ENCODE measurements around the gene SPPL2B. TPM values are rescaled to one million over a fixed set of nuclear protein-coding genes. Genes with fewer than 3 reads are reported as not detected.

SPPL2B gene
- total and polyA plus RNA-seq, 12 donors = 17.8 to 69.7 (median 21.2) TPM

- Histone ChIP-seq H3K27me3 (no peaks in the 10 kb centered on the region), H3K36me3 (peaks cover 0 to 52% (median 17%) of the 10 kb centered on the region in 9 donors), H3K4me3 (no peak overlapping the region), H3K27ac (no peak overlapping the region), H3K9me3 (no peaks in the 10 kb centered on the region), H3K4me1 (peaks cover 3 to 14% (median 4%) of the 10 kb centered on the region in 9 donors)
- no peak for DNase-seq
- no peak for TF ChIP-seq CTCF (IDR thresholded peaks at IDR 0.05)
- ATAC-seq = peak in 2 of 8 donors; percentile 27 to 32
- 81 to 83% methylated on average over 18 to 19 of the region's 19 CpGs for WGBS, 2 donors
- intact Hi-C loops (cut with DNase I) = no loop called here
Measured at GRCh38 chr19:2337329-2337707, 8.8 kb downstream of the SPPL2B start.

GRCh38 chr19:2338055-2338615, 9.7 kb downstream of the SPPL2B start:
- Histone ChIP-seq H3K36me3 (peaks cover 0 to 60% (median 17%) of the 10 kb centered on the region in 9 donors), H3K27ac (no peak overlapping the region), H3K9me3 (no peaks in the 10 kb centered on the region), H3K4me1 (peaks cover 0 to 10% (median 0%) of the 10 kb centered on the region in 9 donors), H3K27me3 (no peaks in the 10 kb centered on the region), H3K4me3 (no peak overlapping the region)
- DNase-seq (no peak), ATAC-seq (no peak)
- intact Hi-C loops (cut with DNase I) = no loop called here
- WGBS, 2 donors = 95 to 96% methylated on average over 21 of the region's 21 CpGs
- TF ChIP-seq CTCF (IDR thresholded peaks at IDR 0.05) = no peak

- Histone ChIP-seq H3K4me1 (peaks cover 0 to under 1% (median 0%) of the 10 kb centered on the region in 9 donors), H3K4me3 (no peak overlapping the region), H3K27me3 (no peaks in the 10 kb centered on the region), H3K9me3 (no peaks in the 10 kb centered on the region), H3K27ac (no peak overlapping the region), H3K36me3 (peaks cover 0 to 63% (median 17%) of the 10 kb centered on the region in 9 donors)
- no peak for TF ChIP-seq CTCF (IDR thresholded peaks at IDR 0.05)
- intact Hi-C loops (cut with DNase I) = no loop called here
- DNase-seq (no peak), ATAC-seq (no peak)
- 97% methylated on average over 53 to 54 of the region's 54 CpGs for whole genome bisulfite sequencing, 2 donors
Measured at GRCh38 chr19:2338751-2339643, 10.5 kb downstream of the SPPL2B start.

GRCh38 chr19:2339644-2340310, 11.3 kb downstream of the SPPL2B start:
- Histone ChIP-seq H3K27me3 (no peaks in the 10 kb centered on the region), H3K36me3 (peaks cover 0 to 64% (median 17%) of the 10 kb centered on the region in 9 donors), H3K4me1 (no peaks in the 10 kb centered on the region), H3K27ac (no peak overlapping the region), H3K4me3 (no peak overlapping the region), H3K9me3 (no peaks in the 10 kb centered on the region)
- TF ChIP-seq CTCF (IDR thresholded peaks at IDR 0.05) = no peak
- 94 to 96% methylated on average over 49 to 52 of the region's 52 CpGs for WGBS, 2 donors
- DNase-seq (no peak), ATAC-seq (no peak)
- intact Hi-C loops (cut with DNase I) = no loop called here
